DMS 273 treated with DMSO at 0.1 percent for 48 hours (cell line): ENCODE results near the gene FBN3.
A peak's percentile ranks its signal among the peaks of the same experiment; 100 is the strongest.
"Not testable (repeated sequence)": the region's sequence is repeated elsewhere in the genome, so short reads cannot be mapped to it uniquely, and the experiment has no call there.

Experiments
- DNase-seq: peaks from one replicate; lab custom pipeline; 2025; lab: John Stamatoyannopoulos, UW

The FBN3 gene

GRCh38 chr19:8149261-8150094 is at the start of gene FBN3:
Gene FBN3 (minus strand): TSS chr19:8149592. CDS start chr19:8147480, 2,112 bp downstream.
- DNase-seq: no peak

- no peak for DNase-seq
These were observed 47.0 kb upstream of the FBN3 start for GRCh38 chr19:8196271-8196927.

GRCh38 chr19:8194528-8195267 is 45.3 kb upstream of the FBN3 start:
- DNase-seq: no peak

- no peak for DNase-seq
These were observed 42.9 kb upstream of the FBN3 start for GRCh38 chr19:8192221-8192820.

GRCh38 chr19:8185343-8186068 is 36.1 kb upstream of the FBN3 start:
- no peak for DNase-seq

- DNase-seq: no peak
These were observed 34.9 kb upstream of the FBN3 start for GRCh38 chr19:8184274-8184673.

- no peak for DNase-seq
These were observed 30.6 kb upstream of the FBN3 start for GRCh38 chr19:8180018-8180417.

GRCh38 chr19:8174706-8175105 is 25.3 kb upstream of the FBN3 start:
- DNase-seq: no peak

- no peak for DNase-seq
These were observed 19.1 kb upstream of the FBN3 start for GRCh38 chr19:8168537-8168936.

- no peak for DNase-seq
These were observed 18.6 kb upstream of the FBN3 start for GRCh38 chr19:8167985-8168384.

GRCh38 chr19:8163759-8164158 is 14.4 kb upstream of the FBN3 start:
- no peak for DNase-seq

- no peak for DNase-seq
These were observed 11.8 kb upstream of the FBN3 start for GRCh38 chr19:8161135-8161646.

- not testable (repeated sequence) for DNase-seq
These were observed 9.9 kb upstream of the FBN3 start for GRCh38 chr19:8159322-8159721.

GRCh38 chr19:8158411-8159074 is 9.2 kb upstream of the FBN3 start:
- peak; percentile 75 for DNase-seq

- no peak for DNase-seq
These were observed 5.9 kb upstream of the FBN3 start for GRCh38 chr19:8155318-8155717.

- not testable (repeated sequence) for DNase-seq
These were observed 4.6 kb upstream of the FBN3 start for GRCh38 chr19:8154014-8154413.

- no peak for DNase-seq
These were observed 2.3 kb upstream of the FBN3 start for GRCh38 chr19:8151767-8152035.

- no peak for DNase-seq
These were observed 1.8 kb upstream of the FBN3 start for GRCh38 chr19:8150998-8151766.

- DNase-seq: no peak
These were observed 930 bp upstream of the FBN3 start for GRCh38 chr19:8150178-8150865.
